HFFc6 (cell line): Measurements from ENCODE around the gene DSTYK. TPM values are rescaled to one million over a fixed set of nuclear protein-coding genes. Genes with fewer than 3 reads are reported as not detected.

Experiments used
- DNase-seq: peaks from one replicate; pipeline ENCODE4 v3.0.0-alpha.2; 2018
- H3K27ac Mint-ChIP-seq: 2 replicates; pipeline ENCODE4 v1.8.0; 2020; ENCODE audit warnings: mild to moderate bottlenecking, mixed read lengths
- H3K27me3 Mint-ChIP-seq: 2 replicates; pipeline ENCODE4 v1.8.0; 2021; ENCODE audit warnings: mild to moderate bottlenecking, moderate library complexity, mixed read lengths; ENCODE audit not compliant: insufficient read depth
- H3K36me3 Mint-ChIP-seq: 2 replicates; pipeline ENCODE4 v1.8.0; 2021; ENCODE audit warnings: low read depth, mixed read lengths
- H3K4me1 Mint-ChIP-seq: 2 replicates; pipeline ENCODE4 v1.8.0; 2020; ENCODE audit warnings: low read depth, mixed read lengths
- H3K4me3 Mint-ChIP-seq: 2 replicates; pipeline ENCODE4 v1.8.0; 2020; ENCODE audit warnings: mild to moderate bottlenecking, moderate library complexity, mixed read lengths
- H3K9me3 Mint-ChIP-seq: 2 replicates; pipeline ENCODE4 v1.8.0; 2020; ENCODE audit warnings: mild to moderate bottlenecking, mixed read lengths
- CTCF ChIP-seq: fragments of 200-600 bp; sonication (generic); IDR thresholded peaks from 2 replicates; pipeline ENCODE4 v1.5.0; 2021; ENCODE audit warnings: antibody characterized with exemption, mild to moderate bottlenecking
- total RNA-seq, 6 experiments: library from RNA; stranded (reverse); fragmentation: NEBNext Ultra II Directional; extraction: Animal tissue kit (Norgen Biotek cat#: 25700); gene quantifications; 2 replicates in 1 of 6; 3 replicates in 5 of 6; pipeline ENCODE4 v1.2.3, GENCODE V29; 2021

Gene DSTYK
- total RNA-seq, 6 experiments from 2014 or later: 13.1 to 17.5 (median 13.9) TPM

- no peaks in the 10 kb centered on the region for H3K9me3 Mint-ChIP-seq
- H3K36me3 Mint-ChIP-seq: peaks cover 7% of the 10 kb centered on the region; the same call in 1 of the 2 replicates
- no peak overlapping the region for H3K27ac Mint-ChIP-seq
- DNase-seq: no peak
- TF ChIP-seq CTCF: no peak
- no peak overlapping the region for H3K4me3 Mint-ChIP-seq
- H3K27me3 Mint-ChIP-seq: no peaks in the 10 kb centered on the region; the same call in 1 of the 2 replicates
- H3K4me1 Mint-ChIP-seq: peaks cover 6% of the 10 kb centered on the region; the same call in 1 of the 2 replicates
These were observed 32.9 kb upstream of the DSTYK start for GRCh38 chr1:205244384-205244783.

GRCh38 chr1:205243350-205244191 is 32.1 kb upstream of the DSTYK start:
- no peak for TF ChIP-seq CTCF
- DNase-seq: no peak
- H3K4me1 Mint-ChIP-seq: no peaks in the 10 kb centered on the region
- peaks cover 7% of the 10 kb centered on the region; the same call in 1 of the 2 replicates for H3K36me3 Mint-ChIP-seq
- no peak overlapping the region for H3K27ac Mint-ChIP-seq
- no peaks in the 10 kb centered on the region for H3K9me3 Mint-ChIP-seq
- H3K4me3 Mint-ChIP-seq: no peak overlapping the region
- no peaks in the 10 kb centered on the region; the same call in 1 of the 2 replicates for H3K27me3 Mint-ChIP-seq

- Mint-ChIP-seq H3K9me3 (no peaks in the 10 kb centered on the region), H3K4me3 (no peak overlapping the region), H3K4me1 (no peaks in the 10 kb centered on the region), H3K36me3 (peaks cover 7% of the 10 kb centered on the region; the same call in 1 of the 2 replicates), H3K27ac (no peak overlapping the region), H3K27me3 (no peaks in the 10 kb centered on the region; the same call in 1 of the 2 replicates)
- DNase-seq: no peak
- no peak for TF ChIP-seq CTCF
These were observed 30.0 kb upstream of the DSTYK start for GRCh38 chr1:205241366-205242030.

GRCh38 chr1:205240569-205240968 is 29.1 kb upstream of the DSTYK start:
- no peaks in the 10 kb centered on the region for H3K4me1 Mint-ChIP-seq
- no peaks in the 10 kb centered on the region for H3K27me3 Mint-ChIP-seq
- H3K36me3 Mint-ChIP-seq: peaks cover 7% of the 10 kb centered on the region; the same call in 1 of the 2 replicates
- no peak overlapping the region for H3K4me3 Mint-ChIP-seq
- no peak for TF ChIP-seq CTCF
- no peaks in the 10 kb centered on the region for H3K9me3 Mint-ChIP-seq
- no peak overlapping the region for H3K27ac Mint-ChIP-seq
- DNase-seq: no peak

DNA sequence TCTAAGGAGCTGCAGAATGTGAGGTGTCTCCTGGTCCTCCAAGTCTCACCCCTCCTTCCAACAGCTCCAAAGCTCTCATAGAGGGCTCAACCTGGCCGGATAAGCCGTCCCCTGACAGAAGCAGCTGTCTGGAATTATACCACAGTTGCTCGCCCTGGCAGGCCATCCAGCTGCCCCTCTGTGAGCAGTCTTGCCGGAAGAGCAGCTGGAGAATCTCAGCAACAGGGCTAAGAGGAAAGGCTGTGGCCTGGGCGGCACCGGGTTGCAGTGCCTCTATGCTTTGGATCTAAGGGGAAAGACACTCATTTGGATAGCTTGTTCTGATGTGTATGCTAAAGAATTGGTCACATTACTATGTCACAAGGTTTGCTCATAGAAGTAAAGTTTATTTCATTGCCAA is 28.6 kb upstream of the DSTYK start:
- H3K27me3 Mint-ChIP-seq: no peaks in the 10 kb centered on the region
- no peak for DNase-seq
- H3K4me1 Mint-ChIP-seq: no peaks in the 10 kb centered on the region
- no peak overlapping the region for H3K27ac Mint-ChIP-seq
- no peaks in the 10 kb centered on the region for H3K9me3 Mint-ChIP-seq
- TF ChIP-seq CTCF: no peak
- no peak overlapping the region for H3K4me3 Mint-ChIP-seq
- peaks cover 7% of the 10 kb centered on the region; the same call in 1 of the 2 replicates for H3K36me3 Mint-ChIP-seq
